Adipocyte (in vitro differentiated cells): ENCODE results near the gene MAPKAP1.

Experiments used
- DNase-seq: peaks from one replicate; pipeline ENCODE4 v3.0.0-alpha.2; 2015; ENCODE audit warnings: low read depth
- H3K27me3 ChIP-seq: replicated peaks from 2 replicates; pipeline ENCODE4 v1.7.0; 2013; ENCODE audit warnings: mild to moderate bottlenecking, low read length, moderate library complexity; ENCODE audit not compliant: control insufficient read depth, insufficient read depth
- H3K36me3 ChIP-seq: 2 replicates; pipeline ENCODE4 v1.7.0; 2013; ENCODE audit warnings: low read length, mild to moderate bottlenecking, moderate library complexity; ENCODE audit not compliant: control insufficient read depth, insufficient read depth, severe bottlenecking
- H3K4me1 ChIP-seq: 2 replicates; pipeline ENCODE4 v1.7.0; 2013; ENCODE audit warnings: mild to moderate bottlenecking, low read length, moderate library complexity; ENCODE audit not compliant: control insufficient read depth, insufficient read depth
- H3K4me3 ChIP-seq: 2 replicates; pipeline ENCODE4 v1.7.0; 2013; ENCODE audit warnings: mild to moderate bottlenecking, low read length, moderate library complexity
- H3K9ac ChIP-seq: 2 replicates; pipeline ENCODE4 v1.7.0; 2013; ENCODE audit warnings: mild to moderate bottlenecking, low read length, moderate library complexity
- H3K9me3 ChIP-seq: 2 replicates; pipeline ENCODE4 v1.7.0; 2013; ENCODE audit warnings: mild to moderate bottlenecking, low read length, moderate library complexity; ENCODE audit not compliant: control insufficient read depth

MAPKAP1 gene

GRCh38 chr9:125470189-125470588 is 236.8 kb downstream of the MAPKAP1 start:
- Histone ChIP-seq H3K9me3 (no peaks in the 10 kb centered on the region), H3K27me3 (no peaks in the 10 kb centered on the region), H3K9ac (no peak overlapping the region), H3K36me3 (peaks cover 19% of the 10 kb centered on the region), H3K4me1 (peaks cover 34% of the 10 kb centered on the region), H3K4me3 (no peak overlapping the region)
- DNase-seq, result no peak

- no peak overlapping the region for H3K9ac ChIP-seq
- no peaks in the 10 kb centered on the region for H3K9me3 ChIP-seq
- peaks cover 19% of the 10 kb centered on the region for H3K36me3 ChIP-seq
- no peak for DNase-seq
- H3K27me3 ChIP-seq, result no peaks in the 10 kb centered on the region
- no peak overlapping the region for H3K4me3 ChIP-seq
- peaks cover 31% of the 10 kb centered on the region for H3K4me1 ChIP-seq
These were observed 238.4 kb downstream of the MAPKAP1 start for GRCh38 chr9:125468646-125469045.

GRCh38 chr9:125467116-125467740 is 239.8 kb downstream of the MAPKAP1 start:
- H3K9me3 ChIP-seq, result no peaks in the 10 kb centered on the region
- no peak for DNase-seq
- H3K4me1 ChIP-seq, result peaks cover 24% of the 10 kb centered on the region
- H3K36me3 ChIP-seq, result peaks cover 19% of the 10 kb centered on the region
- no peak overlapping the region for H3K4me3 ChIP-seq
- H3K9ac ChIP-seq, result no peak overlapping the region
- H3K27me3 ChIP-seq, result no peaks in the 10 kb centered on the region

GRCh38 chr9:125466411-125466810 is 240.6 kb downstream of the MAPKAP1 start:
- Histone ChIP-seq H3K9ac (no peak overlapping the region), H3K9me3 (no peaks in the 10 kb centered on the region), H3K4me3 (no peak overlapping the region), H3K36me3 (peaks cover 23% of the 10 kb centered on the region), H3K27me3 (no peaks in the 10 kb centered on the region), H3K4me1 (peaks cover 24% of the 10 kb centered on the region)
- no peak for DNase-seq

- Histone ChIP-seq H3K27me3 (no peaks in the 10 kb centered on the region), H3K36me3 (peaks cover 24% of the 10 kb centered on the region), H3K9ac (no peak overlapping the region), H3K9me3 (no peaks in the 10 kb centered on the region), H3K4me3 (no peak overlapping the region), H3K4me1 (peaks cover 35% of the 10 kb centered on the region)
- DNase-seq, result no peak
These were observed 242.2 kb downstream of the MAPKAP1 start for GRCh38 chr9:125464591-125465385.

GRCh38 chr9:125463926-125464325 is 243.1 kb downstream of the MAPKAP1 start:
- no peak for DNase-seq
- peaks cover 28% of the 10 kb centered on the region for H3K4me1 ChIP-seq
- H3K36me3 ChIP-seq, result peaks cover 24% of the 10 kb centered on the region

GRCh38 chr9:125462861-125463291 is 244.1 kb downstream of the MAPKAP1 start:
- H3K27me3 ChIP-seq, result no peaks in the 10 kb centered on the region
- H3K36me3 ChIP-seq, result peaks cover 24% of the 10 kb centered on the region
- H3K9me3 ChIP-seq, result no peaks in the 10 kb centered on the region
- H3K4me1 ChIP-seq, result peaks cover 22% of the 10 kb centered on the region
- no peak overlapping the region for H3K4me3 ChIP-seq
- DNase-seq, result no peak
- no peak overlapping the region for H3K9ac ChIP-seq

More at GRCh38 chr9:125463926-125464325, 243.1 kb downstream of the MAPKAP1 start:
- Histone ChIP-seq H3K27me3 (no peaks in the 10 kb centered on the region), H3K9ac (no peak overlapping the region), H3K9me3 (no peaks in the 10 kb centered on the region), H3K4me3 (no peak overlapping the region)

- Histone ChIP-seq H3K27me3 (no peaks in the 10 kb centered on the region), H3K36me3 (peaks cover 17% of the 10 kb centered on the region), H3K4me3 (no peak overlapping the region), H3K4me1 (peaks cover 22% of the 10 kb centered on the region), H3K9me3 (no peaks in the 10 kb centered on the region), H3K9ac (no peak overlapping the region)
- DNase-seq, result no peak
These were observed 245.3 kb downstream of the MAPKAP1 start for GRCh38 chr9:125461636-125462190.

- Histone ChIP-seq H3K4me3 (no peak overlapping the region), H3K9me3 (peaks cover 5% of the 10 kb centered on the region), H3K4me1 (peaks cover 22% of the 10 kb centered on the region), H3K36me3 (peaks cover 16% of the 10 kb centered on the region), H3K27me3 (no peaks in the 10 kb centered on the region), H3K9ac (no peak overlapping the region)
- no peak for DNase-seq
These were observed 245.9 kb downstream of the MAPKAP1 start for GRCh38 chr9:125460883-125461635.

GRCh38 chr9:125460346-125460745 is 246.7 kb downstream of the MAPKAP1 start:
- peaks cover 15% of the 10 kb centered on the region for H3K36me3 ChIP-seq
- peaks cover 11% of the 10 kb centered on the region for H3K9me3 ChIP-seq
- DNase-seq, result no peak
- peaks cover 22% of the 10 kb centered on the region for H3K4me1 ChIP-seq
- no peak overlapping the region for H3K4me3 ChIP-seq
- no peaks in the 10 kb centered on the region for H3K27me3 ChIP-seq
- H3K9ac ChIP-seq, result no peak overlapping the region

GRCh38 chr9:125457357-125457756 is 249.7 kb downstream of the MAPKAP1 start:
- Histone ChIP-seq H3K4me3 (no peak overlapping the region), H3K27me3 (no peaks in the 10 kb centered on the region), H3K4me1 (peaks cover 26% of the 10 kb centered on the region), H3K36me3 (peaks cover 15% of the 10 kb centered on the region), H3K9ac (no peak overlapping the region), H3K9me3 (peaks cover 11% of the 10 kb centered on the region)
- no peak for DNase-seq
